A549 treated with CORT108297 at 1 μM for 4 hours (cell line): ENCODE results near the gene CADM4. TPM values are rescaled to one million over a fixed set of nuclear protein-coding genes. Genes with fewer than 3 reads are reported as not detected.

Source experiments
- total RNA-seq: library from RNA; stranded (reverse); fragments of 200-300 nt; extraction: Qiagen RNA extraction; gene quantifications from 5 replicates; pipeline ENCODE4 v1.2.3, GENCODE V29; 2022

Gene CADM4, protein sequence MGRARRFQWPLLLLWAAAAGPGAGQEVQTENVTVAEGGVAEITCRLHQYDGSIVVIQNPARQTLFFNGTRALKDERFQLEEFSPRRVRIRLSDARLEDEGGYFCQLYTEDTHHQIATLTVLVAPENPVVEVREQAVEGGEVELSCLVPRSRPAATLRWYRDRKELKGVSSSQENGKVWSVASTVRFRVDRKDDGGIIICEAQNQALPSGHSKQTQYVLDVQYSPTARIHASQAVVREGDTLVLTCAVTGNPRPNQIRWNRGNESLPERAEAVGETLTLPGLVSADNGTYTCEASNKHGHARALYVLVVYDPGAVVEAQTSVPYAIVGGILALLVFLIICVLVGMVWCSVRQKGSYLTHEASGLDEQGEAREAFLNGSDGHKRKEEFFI
- 6.9 to 11.3 TPM (median 9.3 TPM) in 5 replicates for total RNA-seq

DNA sequence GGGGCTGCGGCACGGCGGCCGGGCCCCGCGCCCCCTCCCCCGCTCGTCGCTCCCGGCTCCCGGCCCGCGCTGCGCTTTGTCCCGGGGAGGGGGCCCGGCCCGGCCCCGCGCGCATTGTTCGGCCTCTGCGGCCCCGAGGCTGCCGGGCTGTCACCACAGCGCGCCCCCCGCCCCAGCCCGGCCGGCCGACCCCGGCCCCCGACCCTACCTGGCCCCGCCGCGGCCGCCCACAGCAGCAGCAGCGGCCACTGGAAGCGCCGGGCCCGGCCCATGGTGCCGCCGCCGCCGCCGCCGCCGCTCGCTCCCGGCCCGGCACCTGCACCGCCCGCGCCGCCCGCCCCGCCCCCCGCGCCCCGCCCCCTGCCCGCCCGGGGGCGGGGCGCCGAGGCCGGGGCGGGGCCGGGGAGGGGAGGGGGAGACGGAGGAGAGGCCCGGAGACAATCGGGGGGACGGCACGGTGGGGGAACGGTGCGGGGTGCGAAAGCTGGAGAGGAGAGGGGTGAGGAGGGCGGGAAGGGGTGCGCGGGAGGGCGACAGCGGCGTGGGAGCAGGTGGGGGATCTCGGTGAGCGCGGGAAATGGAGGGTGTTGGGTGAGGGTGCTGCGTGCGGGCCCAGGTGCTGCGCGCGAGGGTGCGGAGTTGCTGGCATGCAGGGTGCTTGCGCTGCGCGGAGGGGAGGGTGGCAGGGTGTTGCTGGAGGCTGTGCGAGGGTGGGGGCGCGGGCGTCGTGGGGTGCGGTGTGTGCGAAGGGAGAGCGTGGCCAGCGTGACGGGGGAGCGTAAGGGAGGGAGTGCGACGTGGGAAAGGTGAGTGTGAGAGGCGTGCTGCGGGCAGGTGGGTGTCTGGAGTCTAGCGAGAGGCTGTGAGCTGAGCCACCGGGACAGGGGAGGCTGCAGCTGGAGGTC lies at the start of gene CADM4:
TSS of gene CADM4 (minus strand) at position 332 of the 905 bp plus-strand sequence. CDS start at position 272, 60 bp downstream.

GRCh38 chr19:43619262-43620060 lies 20.2 kb downstream of the CADM4 start, which contains the start of gene ZNF428:
TSS of gene ZNF428 (minus strand) at chr19:43619629. CDS start at chr19:43614304, 5,325 bp downstream.

DNA sequence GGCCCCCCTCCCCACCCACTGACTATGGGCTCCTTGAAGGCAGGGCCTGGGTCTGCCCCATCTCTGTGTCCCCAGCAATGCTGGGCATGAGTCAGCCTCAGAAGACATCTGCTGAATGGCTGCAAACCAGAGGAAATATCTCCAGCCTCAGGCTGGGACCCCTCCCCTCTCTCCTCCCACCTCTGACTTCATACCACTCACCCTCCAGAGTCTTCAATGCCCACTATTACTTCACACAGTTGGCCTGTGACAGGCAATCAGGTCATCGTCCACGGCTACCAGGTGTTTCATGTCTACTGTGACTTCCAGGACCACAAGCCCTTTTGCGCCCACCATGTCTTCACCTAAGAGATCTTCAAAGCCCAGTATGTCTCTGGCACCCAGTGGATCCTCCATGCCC lies 27.9 kb downstream of the CADM4 start, which contains the start of gene SRRM5:
TSS of gene SRRM5 (plus strand) at position 301 of the 400 bp plus-strand sequence. CDS start at position 335, 34 bp downstream.

DNA sequence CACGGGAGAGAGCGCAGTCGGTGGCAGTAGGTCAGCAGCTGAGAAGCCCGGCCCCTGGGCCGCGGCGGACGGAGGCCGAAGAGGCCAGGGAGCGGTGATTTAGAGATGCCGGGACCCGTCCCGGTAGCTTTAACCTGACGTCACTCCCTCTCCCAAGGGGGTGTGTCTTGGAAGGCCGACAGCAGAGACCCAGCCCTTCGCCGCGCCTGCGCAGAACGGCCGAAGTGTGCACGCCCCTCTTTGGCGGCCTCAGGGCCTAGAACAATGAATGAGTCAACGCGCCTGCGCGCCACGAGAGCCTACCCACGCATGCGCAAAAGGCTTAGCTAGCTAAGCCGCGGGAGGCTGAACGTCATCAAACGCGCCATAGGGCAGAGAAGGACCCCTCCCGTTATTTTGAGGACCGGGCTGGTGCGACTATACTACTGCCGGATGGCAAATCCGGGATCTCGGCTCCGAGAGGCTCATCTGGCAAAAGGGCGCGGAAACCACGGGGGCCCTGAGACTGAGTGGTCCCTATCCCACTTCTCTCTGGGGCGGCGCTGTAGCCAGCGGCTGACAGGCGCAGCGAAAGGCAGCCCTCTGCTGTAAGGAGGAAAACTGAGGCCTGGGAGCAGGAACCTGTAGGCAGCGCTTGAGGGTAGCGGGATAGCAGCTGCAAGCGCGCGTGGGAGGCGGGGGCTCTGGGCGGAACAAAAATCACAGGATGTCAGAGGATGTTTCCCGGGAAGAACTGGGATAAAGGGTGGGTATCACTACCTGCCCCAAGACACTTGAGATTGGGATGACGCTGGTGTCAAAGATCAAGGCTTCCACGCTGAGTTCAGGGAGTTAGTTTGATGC lies 43.4 kb downstream of the CADM4 start, which contains the start of the genes IRGQ and ZNF576:
TSS of gene IRGQ (minus strand) at position 136 of the 843 bp plus-strand sequence. CDS start 796 bp downstream, outside the sequence.
TSS of gene ZNF576 (plus strand) at position 597 of the 843 bp plus-strand sequence. CDS start 514 bp downstream, outside the sequence.

DNA sequence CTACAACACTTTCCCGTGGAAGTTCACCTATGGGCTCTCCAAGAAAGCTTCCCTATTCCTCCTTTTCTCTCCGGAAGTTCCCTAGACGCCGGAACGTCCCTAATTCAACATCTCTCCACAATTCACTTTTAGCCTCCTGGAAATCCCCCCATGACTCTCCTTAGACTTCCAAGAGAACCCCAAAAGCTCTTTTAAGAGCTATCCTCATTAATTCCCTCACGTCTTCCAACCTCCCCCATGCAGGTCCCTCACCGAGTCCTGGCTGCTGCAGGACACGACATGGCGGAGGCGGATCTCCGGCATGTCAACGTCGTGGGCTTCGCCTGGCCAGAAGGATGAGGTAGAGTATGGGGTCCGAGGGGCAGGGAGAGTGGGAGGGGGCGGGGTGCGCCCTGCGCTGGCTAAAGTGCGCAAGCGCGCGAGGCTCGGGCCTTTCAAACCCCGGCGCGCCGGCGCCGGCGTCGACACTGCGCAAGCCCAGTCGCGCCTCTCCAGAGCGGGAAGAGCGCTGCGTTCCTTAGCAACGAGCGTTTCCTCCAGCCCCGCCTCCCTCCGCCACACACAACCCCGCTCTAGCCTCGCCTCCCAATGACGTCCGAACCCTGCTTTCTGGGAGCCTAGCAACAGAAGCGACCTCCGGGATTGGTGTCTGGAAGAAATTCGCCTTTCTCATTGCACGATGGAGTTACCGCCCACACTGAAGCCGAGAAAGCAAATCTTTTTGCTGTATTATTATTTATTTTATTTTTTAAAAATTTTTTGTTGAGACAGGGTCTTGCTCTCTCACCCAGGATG lies 64.3 kb downstream of the CADM4 start, which contains the start of the genes PINLYP and XRCC1:
TSS of gene PINLYP (plus strand) at position 646 of the 795 bp plus-strand sequence. CDS start 1,391 bp downstream, outside the sequence.
TSS of gene XRCC1 (minus strand) at position 372 of the 795 bp plus-strand sequence. CDS start at position 303, 69 bp downstream.

Other genes with a start within 250 kb of the CADM4 start
- gene TEX101, start 225.0 kb downstream of the CADM4 start, total RNA-seq: not detected in 5 replicates
- gene LYPD3, start 174.2 kb downstream of the CADM4 start, total RNA-seq: 0.27 to 0.62 TPM (median 0.45 TPM) in 5 replicates
- 10.3 to 11.8 TPM (median 11.4 TPM) in 5 replicates for gene PHLDB3, start 135.1 kb downstream of the CADM4 start, total RNA-seq
- gene ETHE1, start 112.6 kb downstream of the CADM4 start, total RNA-seq: 42.2 to 55.9 TPM (median 53.7 TPM) in 5 replicates
- gene ZNF575, start 106.7 kb downstream of the CADM4 start, total RNA-seq: 1.6 to 2.5 TPM (median 2.2 TPM) in 5 replicates
- 29.4 to 33.6 TPM (median 30.5 TPM) in 5 replicates for gene XRCC1, start 64.3 kb downstream of the CADM4 start, total RNA-seq
- 0.19 to 0.35 TPM (median 0.23 TPM) in 5 replicates for gene PINLYP, start 64.0 kb downstream of the CADM4 start, total RNA-seq
- 4.5 to 8.2 TPM (median 5.1 TPM) in 5 replicates for gene IRGQ, start 43.7 kb downstream of the CADM4 start, total RNA-seq
- gene ZNF576, start 43.3 kb downstream of the CADM4 start, total RNA-seq: 12.0 to 22.2 TPM (median 21.9 TPM) in 5 replicates
- gene SRRM5, start 27.8 kb downstream of the CADM4 start, total RNA-seq: 0.65 to 1.3 TPM (median 0.76 TPM) in 5 replicates
- gene ZNF428, start 20.2 kb downstream of the CADM4 start, total RNA-seq: 49.6 to 69.2 TPM (median 64.7 TPM) in 5 replicates
- gene PLAUR, start 30.3 kb upstream of the CADM4 start, total RNA-seq: 90.0 to 104 TPM (median 102 TPM) in 5 replicates
- not detected in 5 replicates for gene IRGC, start 76.2 kb upstream of the CADM4 start, total RNA-seq
- gene SMG9, start 115.1 kb upstream of the CADM4 start, total RNA-seq: 52.1 to 76.4 TPM (median 65.0 TPM) in 5 replicates
- 43.7 to 66.7 TPM (median 58.2 TPM) in 5 replicates for gene KCNN4, start 141.1 kb upstream of the CADM4 start, total RNA-seq
- 0.16 to 0.31 TPM (median 0.17 TPM) in 5 replicates for gene LYPD5, start 162.6 kb upstream of the CADM4 start, total RNA-seq
- gene ZNF283, start 187.5 kb upstream of the CADM4 start, total RNA-seq: 3.6 to 7.3 TPM (median 4.4 TPM) in 5 replicates
- gene ZNF404, start 244.1 kb upstream of the CADM4 start, total RNA-seq: 0.13 to 0.44 TPM (median 0.27 TPM) in 5 replicates